ENCODE data around the gene GCN1.

- TF ChIP-seq CTCF (IDR thresholded peaks at IDR 0.05 in 2 of 3, conservative IDR thresholded peaks at IDR 0.05 in 1 of 3; ENCODE audit: control insufficient read depth in 2 of 3, extremely low read depth in 1 of 3, insufficient read depth in 1 of 3, low read depth in 3 of 3, low read length in 3 of 3): no peak
- TF ChIP-seq POLR2A (IDR thresholded peaks at IDR 0.05; ENCODE audit: low read depth, low read length): no peak
- no peak for TF ChIP-seq BCL11A (IDR thresholded peaks at IDR 0.05; ENCODE audit: low read depth, low read length)
Observed at GRCh38 chr12:120102189-120103043, 92.1 kb downstream of the GCN1 start.
